CD14-positive monocyte (primary cell): ENCODE measurements around the gene PGM2. TPM values are rescaled to one million over a fixed set of nuclear protein-coding genes. Genes with fewer than 3 reads are reported as not detected.
A peak's percentile ranks its signal among the peaks of the same experiment; 100 is the strongest.
"Not testable (repeated sequence)": the region's sequence is repeated elsewhere in the genome, so short reads cannot be mapped to it uniquely, and the experiment has no call there.

Experiments used
- DNase-seq, 3 donors: peaks; one replicate each; pipeline ENCODE4 v3.0.0-alpha.2; 2011 to 2022
- H2AFZ ChIP-seq: 2 replicates; pipeline ENCODE4 v1.6.0; 2012; ENCODE audit warnings: mild to moderate bottlenecking, low read depth, low read length, inconsistent platforms; ENCODE audit not compliant: insufficient read depth, poor library complexity, severe bottlenecking
- H3K27ac ChIP-seq, 2 donors: 1 replicate in 1 of 2; 2 replicates in 1 of 2; pipeline ENCODE4 v1.5.1; 2012 to 2013; ENCODE audit warnings: low read length in 2 of 2, control low read depth in 1 of 2, inconsistent platforms in 1 of 2, low read depth in 1 of 2, mild to moderate bottlenecking in 1 of 2
- H3K27me3 ChIP-seq, 2 donors: one replicate each; pipeline versions ENCODE4 v1.6.0 to v1.6.1; 2011 to 2013; ENCODE audit warnings: low read length in 2 of 2; ENCODE audit not compliant: control insufficient read depth in 2 of 2, insufficient read depth in 2 of 2
- H3K36me3 ChIP-seq, 2 donors: replicated peaks in 1 of 2; 1 replicate in 1 of 2; 2 replicates in 1 of 2; pipeline versions ENCODE4 v1.5.1 to v1.6.1; 2012 to 2013; ENCODE audit warnings: low read length in 2 of 2, control low read depth in 1 of 2, inconsistent platforms in 1 of 2, mild to moderate bottlenecking in 1 of 2; ENCODE audit not compliant: insufficient read depth in 2 of 2, control insufficient read depth in 1 of 2
- H3K4me1 ChIP-seq, 2 donors: 1 replicate in 1 of 2; 2 replicates in 1 of 2; pipeline versions ENCODE4 v1.5.1 to v1.6.1; 2012 to 2013; ENCODE audit warnings: low read length in 2 of 2, control low read depth in 1 of 2, inconsistent platforms in 1 of 2, mild to moderate bottlenecking in 1 of 2, moderate library complexity in 1 of 2; ENCODE audit not compliant: insufficient read depth in 2 of 2, control insufficient read depth in 1 of 2
- H3K4me2 ChIP-seq: replicated peaks from 2 replicates; pipeline ENCODE3; 2012; ENCODE audit warnings: low read length, moderate library complexity, mild to moderate bottlenecking; ENCODE audit not compliant: poor library complexity, severe bottlenecking; ENCODE audit errors: extremely low read depth
- H3K4me3 ChIP-seq, 3 experiments: fragments of 200-600 bp in 1 of 3; sonication (generic) in 1 of 3; replicated peaks in 1 of 3; 1 replicate in 2 of 3; 2 replicates in 1 of 3; pipeline ENCODE4 v1.5.1; 2011 to 2013; ENCODE audit warnings: low read length in 3 of 3, mild to moderate bottlenecking in 3 of 3, control low read depth in 2 of 3, low read depth in 2 of 3, inconsistent platforms in 1 of 3, moderate library complexity in 1 of 3
- H3K79me2 ChIP-seq: 2 replicates; pipeline ENCODE4 v1.6.0; 2012; ENCODE audit warnings: mild to moderate bottlenecking, control low read depth, inconsistent platforms, low read length, moderate library complexity; ENCODE audit not compliant: insufficient read depth
- H3K9ac ChIP-seq: 2 replicates; pipeline ENCODE4 v1.6.0; 2017; ENCODE audit warnings: low read length, mild to moderate bottlenecking; ENCODE audit not compliant: insufficient read depth, poor library complexity, severe bottlenecking
- H3K9me3 ChIP-seq, 2 donors: replicated peaks in 1 of 2; 1 replicate in 1 of 2; 2 replicates in 1 of 2; pipeline versions ENCODE4 v1.5.1 to v1.6.1; 2012 to 2013; ENCODE audit warnings: low read length in 2 of 2, control low read depth in 1 of 2; ENCODE audit not compliant: control insufficient read depth in 1 of 2, insufficient read depth in 1 of 2
- H4K20me1 ChIP-seq: 2 replicates; pipeline ENCODE4 v1.6.0; 2012; ENCODE audit warnings: mild to moderate bottlenecking, low read length, control low read depth, moderate library complexity; ENCODE audit not compliant: insufficient read depth
- H3K27ac Mint-ChIP-seq, 7 donors: one replicate each; pipeline ENCODE4 v1.8.0; 2020; ENCODE audit warnings: mild to moderate bottlenecking in 7 of 7, mixed read lengths in 7 of 7, moderate library complexity in 6 of 7, inconsistent platforms in 2 of 7
- H3K27me3 Mint-ChIP-seq, 3 donors: one replicate each; pipeline ENCODE4 v1.8.0; 2021 to 2022; ENCODE audit warnings: low read depth in 3 of 3, mild to moderate bottlenecking in 3 of 3, mixed read lengths in 3 of 3, moderate library complexity in 3 of 3, inconsistent platforms in 1 of 3
- H3K36me3 Mint-ChIP-seq, 2 donors: one replicate each; pipeline ENCODE4 v1.8.0; 2020; ENCODE audit warnings: mixed read lengths in 2 of 2, inconsistent platforms in 1 of 2, mild to moderate bottlenecking in 1 of 2
- H3K4me1 Mint-ChIP-seq: one replicate; pipeline ENCODE4 v1.8.0; 2020; ENCODE audit warnings: mild to moderate bottlenecking, mixed read lengths
- H3K4me3 Mint-ChIP-seq, 2 donors: one replicate each; pipeline ENCODE4 v1.8.0; 2020; ENCODE audit warnings: mild to moderate bottlenecking in 2 of 2, mixed read lengths in 2 of 2, moderate library complexity in 1 of 2
- H3K9me3 Mint-ChIP-seq, 7 donors: one replicate each; pipeline ENCODE4 v1.8.0; 2020 to 2022; ENCODE audit warnings: mixed read lengths in 7 of 7, mild to moderate bottlenecking in 6 of 7, moderate library complexity in 6 of 7, inconsistent platforms in 2 of 7
- CTCF ChIP-seq: fragments of 200-600 bp; IDR thresholded peaks from one replicate; pipeline ENCODE4 v1.8.0; 2022; ENCODE audit warnings: antibody characterized with exemption, mild to moderate bottlenecking
- WGBS: methylation state at CpG from one replicate; pipeline ENCODE4 v1.1.5; 2013; ENCODE audit warnings: missing lambda C conversion rate; ENCODE audit not compliant: insufficient coverage; 5-methylcytosine and 5-hydroxymethylcytosine counted together
- intact Hi-C, 2 donors: fragments of 100-400 bp; cut with micrococcal nuclease; formaldehyde crosslinking; loops; one replicate each; pipeline versions ENCODE4 v1.15.0 to v1.15.1; 2023
- polyA plus RNA-seq, 3 donors: library from polyadenylated mRNA; depleted of rRNA in 1 of 3; unstranded in 2 of 3; stranded (reverse) in 1 of 3; fragments of 300-500 nt in 2 of 3; fragments of >200 nt in 1 of 3; fragmentation: Illumina TruSeq in 2 of 3; gene quantifications; 1 replicate in 2 of 3; 2 replicates in 1 of 3; pipeline ENCODE4 v1.2.3, GENCODE V29; 2012 to 2021

Gene PGM2
- polyA plus RNA-seq, 3 donors = 17.8 to 48.6 (median 46.2) TPM

DNA sequence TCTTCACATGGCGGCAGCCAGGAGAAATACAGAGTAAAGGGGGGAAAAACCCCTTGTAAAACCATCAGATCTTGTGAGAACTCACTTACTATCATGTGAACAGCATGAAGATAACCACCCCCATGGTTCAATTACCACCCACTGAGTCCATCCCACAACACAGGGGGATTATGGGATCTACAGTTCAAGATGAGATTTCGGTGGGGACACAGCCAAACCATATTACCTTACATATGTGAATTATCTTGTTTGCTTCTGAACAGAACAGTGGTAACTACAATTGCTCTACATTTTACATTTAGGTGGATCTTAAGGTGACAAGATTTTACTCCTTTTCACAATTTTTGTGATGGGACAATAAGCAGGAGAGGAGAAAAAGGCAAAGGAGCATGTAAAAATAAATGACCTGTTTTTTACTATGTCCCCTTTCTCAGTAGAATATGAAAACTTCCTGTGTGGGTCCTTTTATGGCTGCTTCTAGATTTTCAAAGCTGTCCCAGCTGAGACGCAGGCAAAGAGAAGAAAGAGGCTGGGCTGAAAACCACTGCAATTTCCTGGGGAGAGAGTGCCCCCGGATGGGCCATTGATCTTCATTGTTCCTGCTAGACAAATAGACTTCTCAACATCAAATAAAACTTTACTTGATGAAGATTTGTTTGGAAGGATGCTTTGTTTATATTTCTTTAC lies 45.9 kb upstream of the PGM2 start:
- peak; percentile 19 for TF ChIP-seq CTCF
- DNase-seq = peak in 2 of 3 donors; percentile 12 to 17
- H4K20me1 ChIP-seq = no peaks in the 10 kb centered on the region
- no CpG with 5 or more reads among the region's 4 CpGs for WGBS
- H3K4me2 ChIP-seq = no peak overlapping the region
- Mint-ChIP-seq H3K9me3 (peaks cover 3 to 11% (median 4%) of the 10 kb centered on the region in 7 donors), H3K4me1 (peaks cover 14% of the 10 kb centered on the region), H3K27ac (peak overlapping the region in 5 of 7 donors; percentile 63 to 73 (median 70)), H3K27me3 (no peaks in the 10 kb centered on the region), H3K4me3 (no peak overlapping the region), H3K36me3 (no peaks in the 10 kb centered on the region)
- H3K79me2 ChIP-seq = no peaks in the 10 kb centered on the region
- H3K27ac ChIP-seq = peak overlapping the region in 1 of 2 donors; percentile 17
- H3K9me3 ChIP-seq = no peaks in the 10 kb centered on the region
- H3K9ac ChIP-seq = no peak overlapping the region
- no peaks in the 10 kb centered on the region for H3K27me3 ChIP-seq
- H3K36me3 ChIP-seq = no peaks in the 10 kb centered on the region
- H2AFZ ChIP-seq = peak overlapping the region; percentile 48
- intact Hi-C loops = loop anchor here in 1 of 2 donors (10.0 kb wide), 1 partner anchor 176 kb away; no protein-coding TSS in a partner anchor
- H3K4me3 ChIP-seq = no peak overlapping the region
- peaks cover 7 to 12% of the 10 kb centered on the region in 2 donors for H3K4me1 ChIP-seq

DNA sequence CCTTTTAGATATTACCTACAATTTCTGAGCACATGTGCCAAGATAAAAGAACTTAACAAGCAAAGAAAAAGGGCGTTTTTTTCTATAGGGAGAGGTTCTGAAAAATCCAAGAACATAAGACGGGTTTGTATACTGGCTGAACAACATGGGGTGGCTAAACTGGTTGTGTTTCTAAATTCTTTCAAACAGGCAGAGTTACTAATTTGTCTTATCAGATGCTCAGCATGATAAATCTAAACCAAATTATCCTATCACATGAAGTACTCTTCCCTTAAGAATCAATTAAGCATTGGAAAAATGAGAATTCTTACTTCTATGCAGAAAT lies 45.4 kb upstream of the PGM2 start:
- Histone ChIP-seq H3K36me3 (no peaks in the 10 kb centered on the region), H3K9ac (no peak overlapping the region), H3K9me3 (peaks cover under 1 to 1% of the 10 kb centered on the region in 2 donors), H3K27me3 (no peaks in the 10 kb centered on the region), H3K4me3 (no peak overlapping the region), H3K79me2 (no peaks in the 10 kb centered on the region), H3K4me1 (peaks cover 7 to 12% of the 10 kb centered on the region in 2 donors), H4K20me1 (no peaks in the 10 kb centered on the region), H2AFZ (peak overlapping the region; percentile 48), H3K27ac (no peak overlapping the region), H3K4me2 (no peak overlapping the region)
- Mint-ChIP-seq H3K4me3 (no peak overlapping the region), H3K4me1 (peaks cover 14% of the 10 kb centered on the region), H3K9me3 (peaks cover 3 to 11% (median 4%) of the 10 kb centered on the region in 7 donors), H3K36me3 (no peaks in the 10 kb centered on the region), H3K27me3 (no peaks in the 10 kb centered on the region), H3K27ac (peak overlapping the region in 1 of 7 donors; percentile 12)
- intact Hi-C loops = loop anchor here in 1 of 2 donors (10.0 kb wide), 1 partner anchor 176 kb away; no protein-coding TSS in a partner anchor
- DNase-seq = no peak
- TF ChIP-seq CTCF = no peak
- WGBS = 71% methylated on average over 2 of the region's 2 CpGs

DNA sequence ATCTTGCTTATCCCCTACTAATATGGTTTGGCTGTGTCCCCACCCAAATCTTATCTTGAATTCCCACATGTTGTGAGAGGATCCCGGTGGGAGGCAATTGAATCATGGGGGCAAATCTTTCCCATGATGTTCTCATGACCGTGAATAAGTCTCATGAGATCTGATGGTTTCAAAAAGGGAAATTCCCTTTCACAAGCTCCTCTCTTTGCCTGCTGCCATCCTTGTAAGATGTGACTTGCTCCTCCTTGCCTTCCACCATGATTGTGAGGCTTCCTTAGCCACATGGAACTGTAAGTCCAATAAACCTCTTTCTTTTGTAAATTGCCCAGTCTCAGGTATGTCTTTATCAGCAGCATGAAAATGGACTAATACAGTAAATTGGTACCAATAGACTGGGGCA lies 40.2 kb upstream of the PGM2 start:
- peaks cover 8 to 22% (median 13%) of the 10 kb centered on the region in 7 donors for H3K9me3 Mint-ChIP-seq
- not testable (repeated sequence) for H2AFZ ChIP-seq, H3K27ac ChIP-seq, H3K4me3 ChIP-seq, H4K20me1 ChIP-seq, H3K9ac ChIP-seq, H3K79me2 ChIP-seq, H3K4me3 Mint-ChIP-seq, H3K36me3 Mint-ChIP-seq, H3K4me2 ChIP-seq, H3K9me3 ChIP-seq, H3K4me1 Mint-ChIP-seq, H3K36me3 ChIP-seq, H3K27me3 ChIP-seq, DNase-seq, H3K27ac Mint-ChIP-seq, H3K4me1 ChIP-seq, H3K27me3 Mint-ChIP-seq
- intact Hi-C loops = loop anchor here in 1 of 2 donors (10.0 kb wide), 1 partner anchor 181 kb away; no protein-coding TSS in a partner anchor
- no CpG with 5 or more reads among the region's 2 CpGs for WGBS
